Psoas muscle (tissue), 8 donors: ENCODE data around the gene LUZP2. TPM values are rescaled to one million over a fixed set of nuclear protein-coding genes. Genes with fewer than 3 reads are reported as not detected.

Experiments
- ATAC-seq, 4 donors: fragments of 200-7000 bp; cut with Tn5 transposase; one replicate each; pipeline ENCODE4 v1.9.1; 2020; ENCODE audit warnings: moderate library complexity in 3 of 4, mild to moderate bottlenecking in 2 of 4
- DNase-seq, 2 donors: peaks; one replicate each; pipeline ENCODE4 v3.0.0-alpha.2; 2020
- H3K27ac ChIP-seq: fragments of 200-600 bp; one replicate; pipeline ENCODE4 v1.8.0; 2022
- H3K27me3 ChIP-seq, 3 donors: fragments of 200-600 bp in 1 of 3; one replicate each; pipeline versions ENCODE4 v1.6.1 to v1.8.0; 2013 to 2022; ENCODE audit warnings: low read length in 2 of 3, mild to moderate bottlenecking in 2 of 3, moderate library complexity in 1 of 3; ENCODE audit not compliant: insufficient read depth in 3 of 3
- H3K36me3 ChIP-seq, 2 donors: fragments of 200-600 bp in 1 of 2; one replicate each; pipeline versions ENCODE4 v1.6.1 to v1.8.0; 2013 to 2022; ENCODE audit warnings: low read depth in 1 of 2, mild to moderate bottlenecking in 1 of 2, moderate library complexity in 1 of 2; ENCODE audit not compliant: insufficient read depth in 1 of 2
- H3K4me1 ChIP-seq: fragments of 200-600 bp; one replicate; pipeline ENCODE4 v1.8.0; 2022
- H3K4me3 ChIP-seq: fragments of 200-600 bp; one replicate; pipeline ENCODE4 v1.8.0; 2022; ENCODE audit warnings: mild to moderate bottlenecking
- H3K9me3 ChIP-seq: fragments of 200-600 bp; one replicate; pipeline ENCODE4 v1.8.0; 2022
- CTCF ChIP-seq: fragments of 200-600 bp; IDR thresholded peaks from one replicate; pipeline ENCODE4 v1.8.0; 2022; ENCODE audit warnings: antibody characterized with exemption
- WGBS, 3 donors: extraction: QIAGEN DNeasy Blood & Tissue Kit; methylation state at CpG; one replicate each; pipeline versions ENCODE4 v1.1.6 to v1.1.7; 2013; 5-methylcytosine and 5-hydroxymethylcytosine counted together
- intact Hi-C, 2 donors: fragments of 100-400 bp; cut with DNase I; formaldehyde crosslinking; loops; one replicate each; pipeline versions ENCODE4 v1.11.0 to v1.14.2; 2022
- polyA plus RNA-seq, 3 donors: library from polyadenylated mRNA; stranded (reverse); fragments of 200-250 nt; gene quantifications; one replicate each; pipeline ENCODE4 v1.2.3, GENCODE V29; 2013
- total RNA-seq, 4 donors: library from RNA; stranded (reverse); fragmentation: NEBNext Ultra II Directional in 2 of 4; extraction: Animal tissue kit (Norgen Biotek cat#: 25700) in 2 of 4; gene quantifications; one replicate each; pipeline versions ENCODE4 v1.2.1 to v1.2.4, GENCODE V29; 2021 to 2023
- donor health status: healthy with polysubstance abuse.
- donor health status: DM: no; HTN: no; CAD: no; lungs with moderate emphysema.
- donor health status: Bipolar disorder and iron deficiency.
- donor health status: healthy.
- donor health status: DM: yes; HTN: yes; CAD: no.
- donor health status: DM: no; HTN: no; CAD: no.
- donor health status: DM: no; HTN: no; CAD: no.
- donor health status: DM: yes; HTN: yes; CAD: no.

LUZP2 gene
- total and polyA plus RNA-seq, 7 donors, result 0.01 TPM; not detected in 5

GRCh38 chr11:24828938-24829605 lies 332.2 kb downstream of the LUZP2 start:
- H3K36me3 ChIP-seq, result no peaks in the 10 kb centered on the region
- no peak for ATAC-seq
- intact Hi-C loops, result no loop called here
- no peaks in the 10 kb centered on the region for H3K4me1 ChIP-seq
- no peak for TF ChIP-seq CTCF
- H3K9me3 ChIP-seq, result no peaks in the 10 kb centered on the region
- 60 to 68% (median 67%) methylated on average over 2 of the region's 2 CpGs for WGBS, 3 donors
- no peak for DNase-seq
- no peaks in the 10 kb centered on the region for H3K27me3 ChIP-seq
- H3K4me3 ChIP-seq, result no peak overlapping the region
- no peak overlapping the region for H3K27ac ChIP-seq

GRCh38 chr11:24833573-24833972 lies 336.7 kb downstream of the LUZP2 start:
- Histone ChIP-seq H3K4me1 (no peaks in the 10 kb centered on the region), H3K9me3 (no peaks in the 10 kb centered on the region), H3K27me3 (no peaks in the 10 kb centered on the region), H3K27ac (no peak overlapping the region), H3K4me3 (no peak overlapping the region), H3K36me3 (no peaks in the 10 kb centered on the region)
- ATAC-seq, result no peak
- 59 to 67% (median 63%) methylated on average over 9 of the region's 9 CpGs for WGBS, 3 donors
- intact Hi-C loops, result no loop called here
- no peak for TF ChIP-seq CTCF
- no peak for DNase-seq

GRCh38 chr11:24837112-24837511 lies 340.3 kb downstream of the LUZP2 start:
- DNase-seq (no peak), ATAC-seq (no peak)
- Histone ChIP-seq H3K36me3 (no peaks in the 10 kb centered on the region), H3K27me3 (no peaks in the 10 kb centered on the region), H3K27ac (no peak overlapping the region), H3K9me3 (no peaks in the 10 kb centered on the region), H3K4me3 (no peak overlapping the region), H3K4me1 (no peaks in the 10 kb centered on the region)
- intact Hi-C loops, result no loop called here
- 75 to 81% (median 79%) methylated on average over 2 of the region's 2 CpGs for WGBS, 3 donors
- TF ChIP-seq CTCF, result no peak

- no peak for TF ChIP-seq CTCF
- DNase-seq (no peak), ATAC-seq (no peak)
- intact Hi-C loops, result no loop called here
- Histone ChIP-seq H3K27ac (no peak overlapping the region), H3K4me3 (no peak overlapping the region), H3K9me3 (no peaks in the 10 kb centered on the region), H3K36me3 (no peaks in the 10 kb centered on the region), H3K27me3 (no peaks in the 10 kb centered on the region), H3K4me1 (no peaks in the 10 kb centered on the region)
- WGBS, 3 donors, result 79 to 83% (median 83%) methylated on average over 2 of the region's 2 CpGs
Observed at GRCh38 chr11:24842308-24842707, 345.5 kb downstream of the LUZP2 start.

GRCh38 chr11:24844406-24844805 lies 347.6 kb downstream of the LUZP2 start:
- intact Hi-C loops, result no loop called here
- H3K9me3 ChIP-seq, result no peaks in the 10 kb centered on the region
- H3K36me3 ChIP-seq, result no peaks in the 10 kb centered on the region
- ATAC-seq (no peak), DNase-seq (no peak)
- no peak overlapping the region for H3K4me3 ChIP-seq
- 47 to 67% (median 55%) methylated on average over 1 of the region's 1 CpG for WGBS, 3 donors
- no peaks in the 10 kb centered on the region for H3K27me3 ChIP-seq
- TF ChIP-seq CTCF, result no peak
- H3K27ac ChIP-seq, result no peak overlapping the region
- H3K4me1 ChIP-seq, result no peaks in the 10 kb centered on the region
